Breast epithelium (tissue), 3 donors: ENCODE results near the gene PPP1R27.

Experiments
- CTCF ChIP-seq, 3 donors: fragments of 450-650 bp; IDR thresholded peaks; one replicate each; pipeline ENCODE4 v1.5.1; 2016 to 2017; ENCODE audit warnings: antibody characterized with exemption in 3 of 3, mild to moderate bottlenecking in 3 of 3, moderate library complexity in 3 of 3
- POLR2AphosphoS5 ChIP-seq, 3 donors: sonication (generic); formaldehyde crosslinking; IDR thresholded peaks; one replicate each; pipeline ENCODE4 v1.6.1; 2017; ENCODE audit warnings: antibody characterized with exemption in 3 of 3

GRCh38 chr17:81846743-81847689, 12.2 kb upstream of the PPP1R27 start:
- no peak for TF ChIP-seq POLR2AphosphoS5 (IDR thresholded peaks at IDR 0.05)
- no peak for TF ChIP-seq CTCF (IDR thresholded peaks at IDR 0.05)
